ENCODE data around the gene ZBTB20.

DNA sequence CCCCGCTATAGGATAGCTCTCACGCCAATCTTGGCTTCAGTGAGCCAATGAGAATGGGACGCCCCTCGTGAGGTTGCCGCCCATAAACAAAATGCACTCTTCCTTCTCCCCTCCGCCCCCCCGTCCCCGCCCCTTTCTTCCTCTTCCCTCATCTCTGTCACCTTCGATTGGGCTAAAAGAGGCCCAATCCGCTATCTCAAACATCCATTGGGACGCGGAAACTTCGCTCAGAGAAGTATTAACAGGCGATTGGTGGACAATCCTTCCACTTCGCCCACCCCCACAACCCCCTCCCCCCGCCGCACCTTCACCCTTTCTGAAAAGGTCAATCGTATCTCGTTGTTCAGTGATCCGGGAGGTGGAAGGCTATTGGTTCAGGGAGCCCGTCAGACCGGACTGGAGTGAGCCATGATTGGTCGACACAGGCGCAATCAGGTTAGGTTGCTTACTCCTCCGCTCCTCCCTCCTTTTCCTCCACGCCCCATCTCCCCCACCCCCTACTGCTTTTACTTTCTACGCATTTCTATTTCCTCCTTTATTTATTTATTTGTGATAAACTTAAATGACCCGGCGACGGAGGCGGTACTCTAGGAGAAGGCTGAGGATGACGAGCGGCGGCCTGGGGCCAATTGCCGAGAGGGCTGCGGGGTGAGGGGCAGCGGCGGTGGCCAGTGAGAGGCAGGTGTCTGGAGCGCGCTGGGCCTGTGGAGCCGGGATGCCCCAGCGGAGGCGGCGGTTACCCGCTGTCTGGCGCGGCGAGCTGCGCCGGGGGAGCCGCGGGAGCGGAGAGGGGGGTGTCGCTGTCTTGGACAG is 447 bp upstream of the ZBTB20 start:
- TF ChIP-seq, protein P1, sequence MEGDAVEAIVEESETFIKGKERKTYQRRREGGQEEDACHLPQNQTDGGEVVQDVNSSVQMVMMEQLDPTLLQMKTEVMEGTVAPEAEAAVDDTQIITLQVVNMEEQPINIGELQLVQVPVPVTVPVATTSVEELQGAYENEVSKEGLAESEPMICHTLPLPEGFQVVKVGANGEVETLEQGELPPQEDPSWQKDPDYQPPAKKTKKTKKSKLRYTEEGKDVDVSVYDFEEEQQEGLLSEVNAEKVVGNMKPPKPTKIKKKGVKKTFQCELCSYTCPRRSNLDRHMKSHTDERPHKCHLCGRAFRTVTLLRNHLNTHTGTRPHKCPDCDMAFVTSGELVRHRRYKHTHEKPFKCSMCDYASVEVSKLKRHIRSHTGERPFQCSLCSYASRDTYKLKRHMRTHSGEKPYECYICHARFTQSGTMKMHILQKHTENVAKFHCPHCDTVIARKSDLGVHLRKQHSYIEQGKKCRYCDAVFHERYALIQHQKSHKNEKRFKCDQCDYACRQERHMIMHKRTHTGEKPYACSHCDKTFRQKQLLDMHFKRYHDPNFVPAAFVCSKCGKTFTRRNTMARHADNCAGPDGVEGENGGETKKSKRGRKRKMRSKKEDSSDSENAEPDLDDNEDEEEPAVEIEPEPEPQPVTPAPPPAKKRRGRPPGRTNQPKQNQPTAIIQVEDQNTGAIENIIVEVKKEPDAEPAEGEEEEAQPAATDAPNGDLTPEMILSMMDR (conservative IDR thresholded peaks at IDR 0.05 in 1 of 2, IDR thresholded peaks at IDR 0.05 in 1 of 2; ENCODE audit: low read depth in 1 of 2, low read length in 2 of 2) = no peak
- TF ChIP-seq EZH2 (IDR thresholded peaks at IDR 0.05; ENCODE audit: low read length, missing control alignments) = no peak
